Measurements from ENCODE around the gene FRMD4A.

DNA sequence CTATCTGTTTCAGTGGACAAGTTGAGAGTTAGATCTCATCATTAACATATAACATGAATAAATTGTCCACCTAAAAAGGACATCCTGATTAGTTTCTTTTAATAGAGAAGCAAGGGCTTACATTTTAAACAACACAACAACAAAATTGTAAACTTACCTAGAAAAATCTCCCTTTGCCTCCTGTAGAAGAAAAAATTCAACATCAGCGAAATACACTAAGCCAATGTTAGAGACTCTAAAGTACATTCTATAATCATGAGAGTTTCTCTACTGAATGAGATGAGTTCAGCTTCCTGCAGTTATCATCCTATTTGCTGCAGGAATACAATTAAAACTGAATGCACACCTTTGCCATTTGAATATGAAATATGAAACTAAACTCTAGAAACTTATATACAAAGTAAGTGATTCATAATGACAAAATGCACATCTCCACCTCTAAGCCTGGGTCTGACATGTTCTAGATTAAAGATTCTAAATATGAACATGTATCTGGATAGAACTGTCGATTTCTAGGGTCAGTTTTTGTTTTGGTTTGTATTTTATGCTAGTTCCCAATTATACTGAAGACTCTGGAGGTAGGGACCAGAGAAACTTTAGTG is 569.1 kb downstream of the FRMD4A start:
- TF ChIP-seq POLR2A (IDR thresholded peaks at IDR 0.05) (no peak), EP300 (IDR thresholded peaks at IDR 0.05) (no peak)
- TF ChIP-seq, protein P1, sequence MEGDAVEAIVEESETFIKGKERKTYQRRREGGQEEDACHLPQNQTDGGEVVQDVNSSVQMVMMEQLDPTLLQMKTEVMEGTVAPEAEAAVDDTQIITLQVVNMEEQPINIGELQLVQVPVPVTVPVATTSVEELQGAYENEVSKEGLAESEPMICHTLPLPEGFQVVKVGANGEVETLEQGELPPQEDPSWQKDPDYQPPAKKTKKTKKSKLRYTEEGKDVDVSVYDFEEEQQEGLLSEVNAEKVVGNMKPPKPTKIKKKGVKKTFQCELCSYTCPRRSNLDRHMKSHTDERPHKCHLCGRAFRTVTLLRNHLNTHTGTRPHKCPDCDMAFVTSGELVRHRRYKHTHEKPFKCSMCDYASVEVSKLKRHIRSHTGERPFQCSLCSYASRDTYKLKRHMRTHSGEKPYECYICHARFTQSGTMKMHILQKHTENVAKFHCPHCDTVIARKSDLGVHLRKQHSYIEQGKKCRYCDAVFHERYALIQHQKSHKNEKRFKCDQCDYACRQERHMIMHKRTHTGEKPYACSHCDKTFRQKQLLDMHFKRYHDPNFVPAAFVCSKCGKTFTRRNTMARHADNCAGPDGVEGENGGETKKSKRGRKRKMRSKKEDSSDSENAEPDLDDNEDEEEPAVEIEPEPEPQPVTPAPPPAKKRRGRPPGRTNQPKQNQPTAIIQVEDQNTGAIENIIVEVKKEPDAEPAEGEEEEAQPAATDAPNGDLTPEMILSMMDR (IDR thresholded peaks at IDR 0.05): no peak
